ENCODE measurements around the gene DCAKD. TPM values are rescaled to one million over a fixed set of nuclear protein-coding genes. Genes with fewer than 3 reads are reported as not detected.

DCAKD gene
- total RNA-seq, 1 donor from 2014 or later, result 61.5 TPM

- peaks cover 4% of the 10 kb centered on the region for H3K27me3 ChIP-seq (ENCODE audit: control insufficient read depth, insufficient read depth, low read length)
- DNase-seq (ENCODE audit: low read depth), result no peak
- TF ChIP-seq CTCF (IDR thresholded peaks at IDR 0.05; ENCODE audit: insufficient read depth, low read length, poor library complexity, severe bottlenecking), result no peak
- H3K36me3 ChIP-seq (ENCODE audit: control insufficient read depth, insufficient read depth, low read length), result no peaks in the 10 kb centered on the region
- no peak overlapping the region for H3K4me3 ChIP-seq (ENCODE audit: low read depth, low read length)
Measured at GRCh38 chr17:45022288-45022648, 29.2 kb downstream of the DCAKD start.

- no peaks in the 10 kb centered on the region for H3K36me3 ChIP-seq (ENCODE audit: control insufficient read depth, insufficient read depth, low read length)
- peak overlapping the region; percentile 15 for H3K4me3 ChIP-seq (ENCODE audit: low read depth, low read length)
- H3K27me3 ChIP-seq (ENCODE audit: control insufficient read depth, insufficient read depth, low read length), result peaks cover 4% of the 10 kb centered on the region
- DNase-seq (ENCODE audit: low read depth), result no peak
- peak; percentile 22 for TF ChIP-seq CTCF (IDR thresholded peaks at IDR 0.05; ENCODE audit: insufficient read depth, low read length, poor library complexity, severe bottlenecking)
Measured at GRCh38 chr17:45021607-45022287, 29.7 kb downstream of the DCAKD start.

- Histone ChIP-seq H3K27me3 (ENCODE audit: control insufficient read depth, insufficient read depth, low read length) (peaks cover 4% of the 10 kb centered on the region), H3K4me3 (ENCODE audit: low read depth, low read length) (no peak overlapping the region), H3K36me3 (ENCODE audit: control insufficient read depth, insufficient read depth, low read length) (no peaks in the 10 kb centered on the region)
- DNase-seq (ENCODE audit: low read depth), result peak; percentile 19
- TF ChIP-seq CTCF (IDR thresholded peaks at IDR 0.05; ENCODE audit: insufficient read depth, low read length, poor library complexity, severe bottlenecking), result no peak
Measured at GRCh38 chr17:45020354-45021138, 30.9 kb downstream of the DCAKD start.

- peak overlapping the region; percentile 33 for H3K4me3 ChIP-seq (ENCODE audit: low read depth, low read length)
- no peak for TF ChIP-seq CTCF (IDR thresholded peaks at IDR 0.05; ENCODE audit: insufficient read depth, low read length, poor library complexity, severe bottlenecking)
- peaks cover 4% of the 10 kb centered on the region for H3K27me3 ChIP-seq (ENCODE audit: control insufficient read depth, insufficient read depth, low read length)
- no peaks in the 10 kb centered on the region for H3K36me3 ChIP-seq (ENCODE audit: control insufficient read depth, insufficient read depth, low read length)
- DNase-seq (ENCODE audit: low read depth), result no peak
Measured at GRCh38 chr17:45018848-45019711, 32.4 kb downstream of the DCAKD start.

GRCh38 chr17:45018514-45018847 lies 33.0 kb downstream of the DCAKD start:
- Histone ChIP-seq H3K36me3 (ENCODE audit: control insufficient read depth, insufficient read depth, low read length) (no peaks in the 10 kb centered on the region), H3K27me3 (ENCODE audit: control insufficient read depth, insufficient read depth, low read length) (peaks cover 4% of the 10 kb centered on the region), H3K4me3 (ENCODE audit: low read depth, low read length) (no peak overlapping the region)
- no peak for TF ChIP-seq CTCF (IDR thresholded peaks at IDR 0.05; ENCODE audit: insufficient read depth, low read length, poor library complexity, severe bottlenecking)
- no peak for DNase-seq (ENCODE audit: low read depth)
